ENCODE data around the gene PLCB2. TPM values are rescaled to one million over a fixed set of nuclear protein-coding genes. Genes with fewer than 3 reads are reported as not detected.

The PLCB2 gene
- total RNA-seq, 1 experiment from 2014 or later: 0.84 TPM

DNA sequence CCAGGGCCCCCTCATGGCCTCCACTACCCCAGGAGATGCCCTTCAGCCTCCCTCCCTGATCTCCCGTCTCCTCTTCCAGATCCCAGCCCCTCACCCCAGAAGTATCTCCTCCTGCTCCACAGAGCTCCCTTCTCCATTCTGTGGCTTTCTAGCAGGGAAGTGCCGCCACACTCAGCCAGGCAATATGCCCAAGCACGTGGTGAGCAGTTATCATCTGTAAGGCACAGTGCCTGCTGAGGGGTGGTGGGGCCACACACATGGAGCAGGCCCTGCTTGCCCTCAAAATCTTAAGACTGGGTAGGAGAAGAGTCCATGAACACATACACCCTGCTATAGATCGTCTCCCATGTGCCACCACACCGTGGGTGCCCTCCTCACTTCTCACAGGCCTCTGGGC is 40.7 kb upstream of the PLCB2 start:
- intact Hi-C loops (cut with micrococcal nuclease): no loop called here
- Mint-ChIP-seq H3K4me1 (ENCODE audit: insufficient read depth, unreplicated experiment) (peaks cover 22% of the 10 kb centered on the region), H3K9me3 (ENCODE audit: unreplicated experiment) (no peaks in the 10 kb centered on the region), H3K4me3 (ENCODE audit: unreplicated experiment) (no peak overlapping the region), H3K36me3 (ENCODE audit: insufficient read depth, unreplicated experiment) (no peaks in the 10 kb centered on the region), H3K27me3 (ENCODE audit: insufficient read depth, unreplicated experiment) (no peaks in the 10 kb centered on the region), H3K27ac (ENCODE audit: low read depth, unreplicated experiment) (no peak overlapping the region)
- no peak for DNase-seq (ENCODE audit: unreplicated experiment)
- BruUV-seq (replicated peaks): no TSS peak
- ChIA-PET POLR2A (no interaction called here), CTCF (interaction anchor here (0.6 to 1.8 kb wide), 4 partner anchors 17 to 131 kb away, joined by 3 to 5 read pairs (median 4); no protein-coding TSS in a partner anchor)
- TF ChIP-seq CTCF (IDR thresholded peaks at IDR 0.05; ENCODE audit: unreplicated experiment): no peak

DNA sequence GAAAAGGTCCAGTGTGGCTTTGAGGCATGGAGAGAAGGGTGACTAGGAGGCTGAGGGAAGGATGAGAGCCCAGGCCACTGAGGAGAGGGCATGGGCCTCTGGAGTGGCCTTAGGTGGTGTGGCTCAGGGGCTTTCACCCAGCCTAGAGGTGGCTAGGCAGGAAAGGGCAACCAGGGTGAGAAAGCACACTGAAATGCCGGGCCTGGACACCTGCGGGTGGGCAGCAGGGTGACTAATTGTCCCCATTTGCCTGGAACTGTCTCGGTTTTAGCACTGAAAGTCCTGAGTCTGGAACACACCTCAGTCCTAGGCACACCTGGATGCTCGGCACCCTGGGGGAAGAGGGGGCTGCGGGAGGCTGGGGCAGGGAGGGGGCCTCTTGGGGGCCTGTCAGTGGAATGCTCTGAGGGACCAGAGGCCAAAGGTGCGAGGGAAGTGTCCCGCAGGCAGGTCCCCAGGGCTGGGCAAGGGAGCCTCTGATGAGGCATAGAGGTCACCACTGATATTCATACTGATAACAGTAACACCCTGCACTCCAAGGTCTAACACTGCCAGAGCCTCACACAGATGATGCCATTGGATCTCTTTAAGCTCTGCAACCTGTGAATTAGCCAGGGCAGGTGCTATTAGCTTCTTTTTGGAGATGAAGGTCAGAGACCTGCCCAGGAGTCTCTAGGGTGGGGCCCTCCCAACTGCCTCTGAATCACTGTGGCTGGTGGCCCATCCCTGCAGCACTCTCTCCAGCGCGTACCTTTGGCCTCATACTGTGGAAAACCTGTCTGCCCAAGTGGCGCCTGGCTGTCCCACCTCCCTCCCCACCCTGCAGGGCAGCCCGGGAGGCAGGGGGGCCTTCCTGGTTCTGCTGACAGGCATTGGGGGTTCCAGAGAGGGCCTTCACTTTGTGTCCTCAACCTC is 40.1 kb upstream of the PLCB2 start:
- Mint-ChIP-seq H3K36me3 (ENCODE audit: insufficient read depth, unreplicated experiment) (no peaks in the 10 kb centered on the region), H3K4me3 (ENCODE audit: unreplicated experiment) (no peak overlapping the region), H3K27me3 (ENCODE audit: insufficient read depth, unreplicated experiment) (no peaks in the 10 kb centered on the region), H3K27ac (ENCODE audit: low read depth, unreplicated experiment) (no peak overlapping the region), H3K4me1 (ENCODE audit: insufficient read depth, unreplicated experiment) (peaks cover 28% of the 10 kb centered on the region), H3K9me3 (ENCODE audit: unreplicated experiment) (no peaks in the 10 kb centered on the region)
- intact Hi-C loops (cut with micrococcal nuclease): no loop called here
- no peak for TF ChIP-seq CTCF (IDR thresholded peaks at IDR 0.05; ENCODE audit: unreplicated experiment)
- CTCF ChIA-PET: interaction anchor here (0.6 to 1.8 kb wide), 4 partner anchors 16 to 130 kb away, joined by 3 to 5 read pairs (median 4); no protein-coding TSS in a partner anchor
- no peak for DNase-seq (ENCODE audit: unreplicated experiment)
- BruUV-seq (replicated peaks): no TSS peak
- POLR2A ChIA-PET: no interaction called here

DNA sequence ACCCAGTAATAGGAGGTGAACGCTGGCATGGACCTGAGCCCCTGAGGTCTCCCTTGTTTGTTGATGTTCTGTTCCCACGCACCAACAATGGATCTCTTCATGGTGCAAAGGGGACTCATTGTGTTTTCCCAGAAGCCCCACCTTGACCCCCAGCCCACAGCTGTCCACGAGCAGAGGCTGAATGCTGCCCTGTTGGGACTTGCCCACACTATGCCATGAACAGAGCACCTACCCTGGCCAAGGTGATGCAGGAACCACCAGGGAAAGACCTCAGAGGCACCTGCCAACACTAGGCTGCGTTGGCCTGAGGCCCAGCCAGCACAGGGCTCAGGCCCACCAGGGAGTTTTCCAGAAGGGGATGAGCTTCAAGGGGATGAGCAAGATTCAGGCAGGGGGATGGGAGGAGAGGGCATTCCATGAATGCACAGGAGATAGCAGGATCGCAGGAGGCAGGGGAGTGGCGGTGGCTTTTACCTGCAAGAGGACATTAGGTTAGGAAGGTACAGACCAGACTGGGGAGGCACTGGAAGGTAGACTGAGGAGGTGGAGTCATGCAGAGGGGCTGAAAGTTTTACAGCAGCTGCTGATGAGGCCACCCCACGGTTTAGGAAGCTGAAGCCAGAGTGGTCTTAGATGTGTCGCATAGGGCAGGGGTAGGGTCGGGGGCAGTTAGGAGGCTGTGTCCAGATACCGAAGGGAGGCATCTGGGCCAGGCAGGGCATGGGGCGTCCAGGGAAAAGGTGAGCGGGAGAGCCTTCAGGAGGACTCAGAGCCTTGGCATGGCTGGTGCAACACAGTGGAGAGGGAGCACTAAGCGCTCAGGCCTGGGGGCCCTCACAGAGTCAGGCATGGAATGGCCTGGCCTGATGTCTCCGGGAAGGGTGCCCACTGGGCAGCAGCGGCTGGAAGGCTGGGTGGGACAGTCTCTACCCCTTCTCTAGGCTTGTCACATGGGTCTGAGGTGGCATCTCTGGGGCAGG is 39.1 kb upstream of the PLCB2 start:
- H3K27me3 Mint-ChIP-seq (ENCODE audit: insufficient read depth, unreplicated experiment): no peaks in the 10 kb centered on the region
- intact Hi-C loops (cut with micrococcal nuclease): no loop called here
- no peak for TF ChIP-seq CTCF (IDR thresholded peaks at IDR 0.05; ENCODE audit: unreplicated experiment)
- H3K27ac Mint-ChIP-seq (ENCODE audit: low read depth, unreplicated experiment): no peak overlapping the region
- no peak for DNase-seq (ENCODE audit: unreplicated experiment)
- H3K36me3 Mint-ChIP-seq (ENCODE audit: insufficient read depth, unreplicated experiment): no peaks in the 10 kb centered on the region
- POLR2A ChIA-PET: interaction anchor here (0.6 kb wide), 1 partner anchor 286 kb away, joined by 3 read pairs; no protein-coding TSS in a partner anchor
- CTCF ChIA-PET: interaction anchor here (0.7 to 7.6 kb wide), 8 partner anchors 18 to 129 kb away, joined by 3 to 112 read pairs (median 6); partner anchors contain the start of gene INAFM2
- no peak overlapping the region for H3K4me3 Mint-ChIP-seq (ENCODE audit: unreplicated experiment)
- no peaks in the 10 kb centered on the region for H3K9me3 Mint-ChIP-seq (ENCODE audit: unreplicated experiment)
- BruUV-seq (replicated peaks): no TSS peak
- peaks cover 30% of the 10 kb centered on the region for H3K4me1 Mint-ChIP-seq (ENCODE audit: insufficient read depth, unreplicated experiment)

Data from MCF 10A (cell line).